NCI-H2171 treated with DMSO at 0.1 percent for 48 hours (cell line): ENCODE measurements around the gene CDC42SE2.
"Not testable (repeated sequence)": the region's sequence is repeated elsewhere in the genome, so short reads cannot be mapped to it uniquely, and the experiment has no call there.

Experiments
- DNase-seq: peaks from one replicate; lab custom pipeline; 2025; lab: John Stamatoyannopoulos, UW

The CDC42SE2 gene

DNA sequence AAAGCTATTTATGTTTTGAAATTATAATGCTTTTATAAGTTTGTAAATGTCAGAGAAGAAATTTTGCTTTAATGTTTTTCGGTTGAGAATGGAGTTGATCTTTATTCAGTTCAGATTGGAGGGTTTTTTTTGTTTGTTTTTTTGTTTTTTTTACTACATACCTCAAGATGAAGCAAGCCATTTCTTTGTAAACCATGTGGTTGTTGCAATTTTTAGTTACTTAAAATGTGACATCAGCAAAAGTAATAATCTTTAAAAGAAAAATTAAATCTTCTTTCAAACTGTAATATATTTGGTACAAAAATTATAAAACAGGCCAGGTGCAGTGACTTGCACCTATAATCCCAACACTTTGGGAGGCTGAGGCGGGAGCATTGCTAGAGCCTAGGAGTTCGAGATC is 102.6 kb downstream of the CDC42SE2 start:
- DNase-seq = no peak

DNA sequence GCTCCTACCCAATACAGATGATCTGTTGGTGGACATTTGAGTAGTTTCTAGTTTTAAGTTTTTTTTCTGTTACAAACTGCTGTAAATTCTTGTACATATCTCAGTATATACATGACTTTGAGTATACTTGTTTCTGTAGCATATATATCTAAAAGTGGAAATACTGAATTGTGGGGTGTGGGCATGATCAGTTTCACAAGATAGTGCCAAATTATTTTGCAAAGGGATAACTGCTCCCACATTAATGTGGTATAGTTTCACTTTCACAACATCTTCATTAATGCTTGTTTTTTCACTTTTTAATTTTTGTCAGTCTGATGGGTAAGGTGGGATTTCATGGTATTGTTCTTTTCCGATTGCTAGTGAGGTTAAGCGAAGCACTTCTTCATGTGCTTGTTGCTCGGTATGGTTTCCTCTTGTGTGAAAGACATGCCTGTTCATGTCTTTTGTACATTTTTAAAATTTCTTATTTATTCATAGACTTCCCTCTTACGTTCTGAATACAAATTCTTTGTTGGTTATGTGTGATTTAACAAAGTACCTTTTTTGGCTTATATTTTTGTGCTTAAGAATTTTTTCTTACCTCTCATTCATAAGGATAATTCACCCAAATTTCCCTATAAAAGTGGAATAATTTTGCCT is 103.5 kb downstream of the CDC42SE2 start:
- DNase-seq = no peak

DNA sequence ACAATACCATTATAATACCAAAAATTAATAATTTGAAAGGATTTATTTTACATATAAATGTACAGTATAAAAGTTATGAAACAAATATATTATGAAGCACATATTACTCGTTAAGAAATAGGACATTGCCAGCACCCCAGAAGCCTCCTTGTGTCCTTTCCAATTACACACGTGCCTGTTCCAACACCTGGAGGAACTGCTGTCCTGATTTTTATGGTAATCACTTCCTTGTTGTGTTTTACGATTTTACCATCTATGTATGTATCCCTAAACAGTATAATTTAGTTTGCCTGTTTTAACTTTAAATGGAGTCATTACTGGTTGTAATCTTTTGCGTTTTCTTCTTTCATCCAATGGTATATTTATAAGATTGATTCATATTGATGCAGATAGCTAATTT is 105.0 kb downstream of the CDC42SE2 start:
- DNase-seq = no peak

DNA sequence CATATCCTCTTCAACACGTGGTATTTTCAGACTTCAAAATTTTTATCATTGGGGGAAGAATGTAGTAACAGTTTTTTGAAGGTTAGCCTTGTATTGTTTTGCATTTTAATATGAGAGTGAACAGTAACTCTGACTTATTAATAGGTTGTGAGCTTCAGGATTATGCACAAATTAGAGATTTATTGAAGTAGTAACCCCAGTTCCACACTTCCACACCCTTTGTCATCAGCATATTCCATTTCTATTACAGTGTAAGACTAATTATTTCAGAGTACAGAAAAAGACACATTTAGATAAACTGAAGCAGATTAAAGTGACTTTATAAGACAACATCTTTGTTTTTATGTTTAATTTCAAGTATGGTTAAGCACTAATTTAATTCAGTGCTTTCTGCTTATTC is 105.7 kb downstream of the CDC42SE2 start:
- no peak for DNase-seq

DNA sequence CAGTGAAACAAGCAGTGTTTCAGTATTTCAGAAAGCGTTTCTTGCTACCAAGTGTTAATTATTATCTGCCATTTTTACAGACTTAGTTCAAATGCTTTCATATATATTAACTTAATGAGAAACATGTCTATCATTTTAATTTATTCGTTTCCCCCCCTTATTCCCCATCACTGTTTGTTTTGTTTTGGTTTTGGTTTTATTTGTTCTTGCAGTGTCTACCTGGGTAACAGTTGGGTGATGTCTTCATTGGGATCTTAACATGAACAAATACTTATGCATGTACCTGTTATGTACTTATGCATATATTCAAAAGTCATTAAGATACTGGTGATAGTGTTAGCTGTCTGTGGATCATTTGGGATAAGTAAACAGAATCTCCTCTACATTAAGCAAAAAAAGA is 108.0 kb downstream of the CDC42SE2 start:
- no peak for DNase-seq

DNA sequence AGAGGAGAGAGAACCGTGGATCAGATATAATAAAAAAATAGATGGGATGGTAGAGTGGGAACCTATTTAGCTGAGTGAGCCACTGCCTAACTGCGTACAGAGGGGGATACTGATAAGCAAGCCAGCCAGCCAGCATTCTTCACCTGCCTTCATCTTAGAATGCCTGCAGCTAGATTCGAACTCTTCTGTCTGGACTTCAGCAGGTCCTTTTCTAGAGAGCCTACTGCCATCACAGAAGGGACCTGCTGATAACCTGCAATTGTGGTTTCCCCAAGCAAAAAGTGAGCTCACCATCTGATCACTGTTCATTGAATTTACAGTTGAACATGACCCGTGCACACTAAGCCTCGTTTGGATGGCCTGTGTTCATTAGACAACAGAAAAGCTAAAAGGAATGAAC is 109.4 kb downstream of the CDC42SE2 start:
- no peak for DNase-seq

DNA sequence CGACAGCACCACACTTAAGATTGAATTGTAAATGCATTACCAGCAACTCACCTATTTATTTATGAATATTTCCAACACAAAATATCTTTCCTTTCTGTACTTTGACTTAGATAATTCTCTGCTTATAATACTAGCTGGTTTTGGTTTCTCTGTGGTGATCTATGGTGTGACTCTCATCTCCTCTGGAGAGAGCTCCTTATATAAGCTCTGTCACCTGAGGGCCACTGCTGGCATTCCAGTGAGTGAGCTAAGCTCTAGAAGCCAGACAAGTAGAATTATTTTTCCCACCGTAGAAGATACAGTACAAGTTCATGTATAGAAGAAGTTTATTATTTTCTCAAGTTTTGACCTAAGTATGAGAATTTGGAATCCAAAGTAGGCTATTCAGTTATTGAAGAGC is 111.5 kb downstream of the CDC42SE2 start:
- DNase-seq = no peak

DNA sequence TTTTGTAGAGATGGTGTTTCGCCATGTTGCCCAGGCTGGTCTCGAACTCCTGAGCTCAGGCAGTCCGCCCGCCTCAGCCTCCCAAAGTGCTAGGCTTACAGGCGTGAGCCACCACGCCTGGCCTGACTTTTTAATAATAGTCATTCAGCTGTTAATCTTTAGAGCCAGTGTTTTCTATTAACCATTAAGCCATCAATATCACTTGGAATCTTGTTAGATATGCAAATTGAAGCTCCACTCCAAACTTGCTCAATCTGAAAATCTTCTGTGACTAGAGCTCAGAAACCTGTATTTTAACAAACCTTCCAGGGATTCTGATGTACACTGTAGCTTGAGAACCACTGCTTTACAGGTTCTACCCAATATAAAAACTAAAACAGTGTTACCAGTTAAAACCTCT is 113.5 kb downstream of the CDC42SE2 start:
- no peak for DNase-seq

DNA sequence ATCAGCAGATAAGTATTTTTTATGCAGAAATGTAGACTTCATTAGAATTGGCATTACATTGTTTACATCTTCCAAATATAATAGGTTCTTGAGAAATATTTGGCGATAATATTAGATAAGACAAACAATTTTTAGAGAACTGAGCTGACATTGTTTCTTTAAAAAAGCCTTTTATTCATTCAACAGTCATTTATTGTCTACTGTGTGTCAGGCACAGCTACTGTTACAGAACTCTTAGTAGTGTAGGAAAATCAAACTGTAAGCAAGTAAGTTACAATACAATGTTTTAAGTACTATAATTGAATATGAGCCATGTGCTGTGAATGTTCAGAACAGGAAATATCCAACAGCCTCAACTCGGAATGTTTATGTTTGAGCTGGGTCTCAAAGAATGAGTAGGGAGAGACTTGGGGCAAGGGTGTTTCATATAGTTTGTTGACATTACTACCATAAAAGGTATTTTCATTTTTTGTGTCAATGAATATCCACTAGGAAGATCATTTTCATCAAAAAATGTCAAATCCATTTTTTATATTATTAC is 114.0 kb downstream of the CDC42SE2 start:
- DNase-seq = no peak

DNA sequence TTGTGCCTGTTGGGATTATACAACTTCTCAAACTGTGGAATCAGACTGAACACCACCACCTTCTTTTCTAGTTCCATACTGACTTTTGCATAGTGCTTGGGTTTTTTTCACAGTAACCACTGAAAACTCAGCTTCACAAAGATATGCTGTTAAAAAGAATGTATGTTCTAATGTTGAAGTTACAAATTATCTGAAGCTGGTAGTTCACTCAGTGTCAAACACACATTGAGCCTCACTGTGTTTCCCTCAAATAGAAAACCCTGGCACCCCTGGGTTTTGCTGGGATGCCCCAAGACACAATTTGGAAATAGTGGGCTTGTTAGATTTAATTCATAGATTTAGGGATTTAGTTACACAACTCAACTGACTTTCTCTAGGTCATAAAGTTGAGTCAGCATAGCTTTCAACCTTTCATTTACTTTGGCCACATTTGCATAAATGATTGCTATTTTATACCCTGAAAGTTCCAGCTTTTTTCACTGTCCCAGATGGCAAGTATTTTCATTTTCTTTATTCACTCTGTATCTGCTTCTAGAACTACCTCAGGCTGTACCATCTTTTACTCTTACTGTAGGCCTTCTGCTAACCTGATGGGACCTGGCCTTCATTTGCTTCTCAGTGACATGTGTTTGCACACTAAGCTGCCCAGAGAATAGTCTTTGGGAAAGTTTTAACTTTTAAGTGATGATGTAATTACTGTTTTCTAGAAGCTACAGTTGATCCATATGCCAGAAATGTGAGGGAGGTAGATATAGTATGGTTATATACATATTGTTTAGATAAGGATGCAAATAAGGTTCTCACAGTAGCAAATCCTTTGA is 115.1 kb downstream of the CDC42SE2 start:
- no peak for DNase-seq

DNA sequence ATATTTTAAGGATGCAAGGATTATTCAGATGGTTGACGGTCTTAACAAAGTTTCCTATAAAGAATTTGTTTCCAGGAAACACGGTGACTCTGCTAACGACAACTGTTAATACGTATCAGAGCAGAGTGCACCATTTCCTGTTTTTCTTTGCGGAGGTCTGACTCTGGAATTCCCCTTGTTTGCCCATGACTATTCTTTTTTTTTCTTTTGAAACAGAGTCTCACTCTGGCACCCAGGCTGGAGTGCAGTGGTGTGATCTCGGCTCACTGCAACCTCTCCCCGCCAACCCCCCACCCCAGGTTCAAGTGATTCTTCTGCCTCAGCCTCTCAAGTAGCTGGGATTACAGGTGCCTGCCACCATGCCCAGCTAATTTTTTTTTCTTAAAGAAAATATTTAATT is 115.9 kb downstream of the CDC42SE2 start:
- DNase-seq = no peak

DNA sequence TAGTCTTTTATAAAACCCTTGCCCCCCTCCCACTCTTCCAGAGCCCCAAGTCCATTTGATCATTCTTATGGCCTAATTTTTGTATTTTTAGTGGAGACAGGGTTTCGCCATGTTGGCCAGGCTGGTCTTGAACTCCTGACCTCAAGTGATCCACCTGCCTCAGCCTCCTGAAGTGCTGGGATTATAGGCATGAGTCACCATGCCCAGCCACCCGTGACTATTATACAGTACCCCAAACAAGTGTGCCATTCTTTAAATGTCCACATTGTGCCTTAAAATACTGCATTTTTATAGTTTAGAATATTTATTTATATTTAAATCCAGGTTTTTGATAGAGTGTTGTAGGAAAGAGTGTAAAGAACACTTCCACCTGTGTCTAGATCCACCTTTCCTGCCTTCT is 116.4 kb downstream of the CDC42SE2 start:
- DNase-seq = not testable (repeated sequence)

DNA sequence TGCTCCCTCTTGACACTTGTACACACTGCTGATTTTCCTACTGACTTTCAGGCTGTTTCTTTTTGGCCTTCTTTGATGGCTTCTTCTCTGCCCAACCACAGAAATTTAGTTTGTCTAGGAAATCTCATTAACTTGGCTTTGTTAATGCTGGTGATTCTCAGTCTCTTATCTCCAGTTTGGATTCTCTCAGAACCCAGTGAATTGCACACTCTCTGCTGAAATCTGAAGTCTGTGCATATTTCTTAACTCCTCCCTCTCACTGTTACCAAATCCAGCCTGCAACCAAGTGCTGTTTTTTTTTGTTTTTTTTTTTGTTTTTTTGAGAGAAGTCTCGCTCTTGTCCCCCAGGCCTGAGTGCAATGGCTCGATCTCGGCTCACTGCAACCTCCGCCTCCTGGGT is 117.2 kb downstream of the CDC42SE2 start:
- DNase-seq = no peak

DNA sequence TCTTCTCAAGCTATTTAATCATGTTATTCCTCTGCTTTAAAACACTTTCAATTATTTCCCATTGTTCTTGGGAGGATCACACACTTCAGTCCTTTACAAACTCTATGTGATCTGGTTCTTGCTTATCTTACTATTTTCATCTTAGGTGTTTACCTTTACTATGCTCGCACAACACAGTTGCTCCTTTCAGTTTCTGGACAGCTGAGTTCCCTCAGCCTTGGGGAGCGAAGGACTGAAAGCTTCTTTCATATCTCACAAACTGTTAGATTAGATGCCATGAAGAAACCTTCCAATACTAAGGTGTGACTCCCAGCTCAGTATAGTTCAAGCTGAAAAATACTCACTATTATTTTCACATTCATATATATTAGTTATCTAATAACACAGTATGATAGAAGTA is 117.9 kb downstream of the CDC42SE2 start:
- DNase-seq = no peak

DNA sequence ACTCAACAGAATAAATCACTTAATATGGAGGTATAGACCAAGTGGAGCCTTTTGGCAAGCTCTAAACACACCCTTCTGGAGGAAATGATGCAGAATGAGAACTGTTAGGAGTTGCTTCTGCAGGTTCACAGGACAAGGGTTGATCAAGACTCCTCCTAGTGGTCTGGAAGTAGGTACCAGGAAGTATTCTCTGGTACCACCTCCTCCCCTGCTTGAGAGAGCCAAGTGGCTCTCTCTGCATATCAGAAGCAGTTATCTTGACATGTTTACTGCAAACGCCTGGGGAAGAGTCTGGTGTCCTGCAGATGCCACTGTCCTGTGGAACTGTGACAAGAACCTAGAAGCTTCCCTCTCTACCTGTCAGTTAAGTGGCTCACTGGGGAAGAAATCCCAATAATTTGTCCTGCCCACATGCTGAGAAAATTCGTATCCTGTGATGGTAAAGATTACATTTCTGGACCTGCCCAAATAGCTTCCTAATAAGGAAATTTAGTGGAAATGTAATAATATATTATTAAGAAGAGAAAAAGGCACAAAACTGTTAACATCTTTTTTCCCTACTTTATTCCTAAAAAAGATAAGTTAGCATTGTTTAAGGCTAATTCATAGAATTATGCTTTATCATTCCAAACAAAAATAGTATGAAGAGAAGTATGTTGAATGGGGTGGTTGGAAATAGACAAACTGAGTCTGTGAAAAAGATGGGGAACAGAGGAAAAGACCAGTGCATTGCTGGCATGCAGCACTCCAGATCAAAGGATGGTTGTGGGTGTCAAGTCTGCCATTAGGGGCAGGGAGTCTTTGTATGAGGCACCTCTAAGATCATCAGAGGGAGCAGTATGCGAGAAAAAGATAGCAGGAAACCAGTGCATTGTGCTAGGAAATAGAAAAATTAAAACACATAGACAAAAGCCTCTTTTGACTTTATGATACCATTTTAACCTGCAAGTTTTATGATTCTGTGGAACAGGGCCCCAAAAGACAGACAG is 118.8 kb downstream of the CDC42SE2 start:
- DNase-seq = peak; percentile 51

DNA sequence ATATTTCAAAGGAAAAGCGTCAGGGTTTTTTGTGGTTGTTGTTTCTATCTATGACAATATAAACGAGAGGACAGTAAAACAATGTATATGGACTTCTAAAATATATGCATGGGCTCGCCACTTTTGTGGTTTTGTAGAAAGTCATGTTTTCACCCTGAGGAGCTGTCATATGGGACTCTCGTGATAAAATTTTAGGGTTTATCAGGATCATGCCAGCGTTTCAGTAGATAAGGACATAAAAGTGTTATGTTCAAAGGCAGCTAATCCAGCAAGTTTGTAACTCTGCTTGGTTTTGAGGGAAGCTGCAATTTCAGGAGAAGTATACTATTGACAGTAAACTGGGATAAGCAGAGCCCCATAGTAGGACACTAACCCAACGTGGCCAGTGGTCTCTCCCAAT is 120.3 kb downstream of the CDC42SE2 start:
- DNase-seq = no peak

DNA sequence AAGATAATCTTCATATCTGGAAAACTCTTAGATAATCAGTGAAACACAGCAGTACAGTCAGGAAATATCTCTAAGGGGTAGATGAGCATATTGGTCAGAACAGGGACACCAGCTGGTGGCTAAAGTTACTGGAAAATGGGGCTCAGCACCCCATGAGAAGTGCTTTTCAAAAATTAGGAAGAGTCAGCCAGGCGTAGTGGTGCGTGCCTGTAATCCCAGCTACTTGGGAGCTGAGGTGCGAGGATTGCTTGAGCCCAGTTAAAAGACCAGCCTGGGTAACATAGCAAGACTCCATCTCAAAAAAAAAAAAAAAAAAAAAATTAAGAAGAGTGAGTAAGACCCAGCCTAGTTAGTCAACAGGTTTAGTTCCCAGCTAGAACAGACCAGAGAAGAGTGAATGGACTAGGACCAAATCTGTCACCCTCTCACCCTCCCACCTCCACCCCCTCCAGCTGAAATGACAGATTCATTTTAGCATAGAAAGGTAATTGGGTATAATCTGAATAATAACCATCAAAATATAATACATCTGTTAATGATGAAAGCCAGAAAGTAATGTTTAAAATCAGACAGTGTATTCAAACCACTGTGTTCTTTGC is 120.9 kb downstream of the CDC42SE2 start:
- DNase-seq = no peak

DNA sequence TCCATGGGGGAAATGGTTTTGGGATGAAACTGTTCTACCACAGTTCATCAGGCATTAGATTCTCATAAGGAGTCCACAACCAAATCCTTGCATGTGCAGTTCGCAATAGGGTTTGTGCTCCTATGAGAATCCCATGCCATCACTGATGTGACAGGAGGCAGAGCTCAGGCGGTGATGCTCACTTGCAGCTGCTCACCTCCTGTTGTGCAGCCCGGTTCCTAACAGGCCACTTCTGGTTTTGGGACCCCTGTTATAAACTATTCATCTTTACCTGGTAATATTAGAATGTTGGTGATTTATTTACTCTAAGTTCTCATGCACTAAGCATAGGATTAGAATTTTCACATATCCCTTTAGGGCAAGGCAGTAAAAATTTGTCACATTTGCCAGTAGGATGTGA is 122.3 kb downstream of the CDC42SE2 start:
- no peak for DNase-seq

DNA sequence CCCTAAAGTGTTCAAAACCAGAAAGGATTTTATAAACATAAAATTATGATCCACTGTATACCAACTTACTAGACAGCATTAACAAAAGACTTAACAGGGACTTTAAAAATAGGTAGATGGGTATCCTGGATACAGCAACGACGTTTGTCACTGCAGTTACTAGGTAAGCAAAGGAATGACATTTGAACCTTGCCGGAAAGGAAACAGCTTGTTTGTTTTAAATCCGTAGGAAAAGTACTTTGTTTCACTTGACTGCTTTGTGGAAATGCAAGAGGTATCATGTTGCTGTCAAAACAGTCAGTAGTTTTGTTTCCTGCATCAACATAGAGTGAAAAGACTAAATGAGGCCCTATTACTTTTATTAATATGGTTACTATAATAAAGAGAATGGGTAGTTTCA is 122.9 kb downstream of the CDC42SE2 start:
- peak; percentile 31 for DNase-seq

DNA sequence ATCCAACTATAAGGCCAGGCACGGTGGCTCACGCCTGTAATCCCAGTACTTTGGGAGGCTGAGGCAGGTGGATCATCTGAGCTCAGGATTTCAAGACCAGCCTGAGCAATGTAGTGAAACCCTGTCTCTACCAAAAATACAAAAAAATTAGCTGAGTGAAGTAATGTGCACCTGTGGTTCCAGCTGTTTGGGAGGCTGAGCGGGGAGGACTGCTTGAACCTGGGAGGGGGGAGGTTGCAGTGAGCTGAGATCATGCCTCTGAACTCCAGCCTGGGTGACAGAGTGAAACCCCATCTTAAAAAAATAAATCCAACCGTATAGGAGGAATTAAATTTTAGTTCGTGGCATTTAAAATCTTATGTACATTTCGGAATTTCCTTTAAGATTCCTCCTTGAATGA is 123.4 kb downstream of the CDC42SE2 start:
- DNase-seq = no peak

DNA sequence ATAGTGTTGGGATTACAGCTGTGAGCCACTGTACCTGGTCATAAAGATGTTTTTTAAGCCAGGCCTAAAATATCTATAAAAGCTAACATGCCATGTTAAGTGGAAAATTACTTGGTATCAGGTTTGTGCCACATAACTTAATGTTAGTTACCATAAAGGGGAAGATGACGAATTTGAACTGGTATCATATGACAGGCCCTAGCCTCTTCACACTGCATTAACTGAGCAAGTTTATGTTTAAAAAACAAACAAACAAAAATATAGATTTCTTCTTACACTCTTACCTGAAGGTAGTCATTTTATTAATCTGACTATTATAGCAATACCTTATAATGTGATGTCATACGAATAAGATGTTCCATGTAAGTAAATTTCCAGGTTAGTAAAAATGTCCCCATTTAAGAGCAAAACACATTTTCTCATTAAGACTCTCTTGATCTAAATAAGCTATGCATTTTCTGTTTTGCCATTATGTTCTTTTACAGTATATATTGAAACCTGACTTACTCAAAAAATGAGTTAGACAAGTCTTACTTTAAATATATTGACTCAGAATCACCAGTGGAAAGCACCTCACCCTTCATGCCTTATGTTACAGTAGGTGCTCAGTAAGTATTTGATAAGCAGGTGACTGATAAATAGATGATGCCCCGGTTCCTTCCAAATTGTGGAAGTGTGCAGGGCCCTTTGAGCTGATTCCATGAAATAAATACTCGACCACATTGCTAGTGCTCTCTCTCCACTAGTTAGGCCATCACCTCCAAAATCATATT is 125.4 kb downstream of the CDC42SE2 start:
- no peak for DNase-seq
